HFF-Myc (cell line): ENCODE results near the gene GPATCH8.
A peak's percentile ranks its signal among the peaks of the same experiment; 100 is the strongest.

ENCODE experiments used
- DNase-seq: peaks from one replicate; pipeline ENCODE4 v3.0.0-alpha.2; 2011; ENCODE audit warnings: low read depth; ENCODE audit errors: extremely low read depth
- H3K4me3 ChIP-seq: replicated peaks from 2 replicates; pipeline ENCODE4 v1.5.1; 2011; ENCODE audit warnings: low read depth, mild to moderate bottlenecking, control low read depth, low read length
- CTCF ChIP-seq: IDR thresholded peaks from 2 replicates; pipeline ENCODE4 v1.5.1; 2012; ENCODE audit warnings: mild to moderate bottlenecking, low read depth, low read length, control low read depth; ENCODE audit errors: missing control alignments

Gene GPATCH8

GRCh38 chr17:44362949-44363612 is 140.1 kb downstream of the GPATCH8 start:
- no peak for DNase-seq
- TF ChIP-seq CTCF = no peak
- peak overlapping the region; percentile 61 for H3K4me3 ChIP-seq

- no peak for DNase-seq
- TF ChIP-seq CTCF = no peak
- H3K4me3 ChIP-seq = peak overlapping the region; percentile 61
These were observed 140.7 kb downstream of the GPATCH8 start for GRCh38 chr17:44362459-44362948.

DNA sequence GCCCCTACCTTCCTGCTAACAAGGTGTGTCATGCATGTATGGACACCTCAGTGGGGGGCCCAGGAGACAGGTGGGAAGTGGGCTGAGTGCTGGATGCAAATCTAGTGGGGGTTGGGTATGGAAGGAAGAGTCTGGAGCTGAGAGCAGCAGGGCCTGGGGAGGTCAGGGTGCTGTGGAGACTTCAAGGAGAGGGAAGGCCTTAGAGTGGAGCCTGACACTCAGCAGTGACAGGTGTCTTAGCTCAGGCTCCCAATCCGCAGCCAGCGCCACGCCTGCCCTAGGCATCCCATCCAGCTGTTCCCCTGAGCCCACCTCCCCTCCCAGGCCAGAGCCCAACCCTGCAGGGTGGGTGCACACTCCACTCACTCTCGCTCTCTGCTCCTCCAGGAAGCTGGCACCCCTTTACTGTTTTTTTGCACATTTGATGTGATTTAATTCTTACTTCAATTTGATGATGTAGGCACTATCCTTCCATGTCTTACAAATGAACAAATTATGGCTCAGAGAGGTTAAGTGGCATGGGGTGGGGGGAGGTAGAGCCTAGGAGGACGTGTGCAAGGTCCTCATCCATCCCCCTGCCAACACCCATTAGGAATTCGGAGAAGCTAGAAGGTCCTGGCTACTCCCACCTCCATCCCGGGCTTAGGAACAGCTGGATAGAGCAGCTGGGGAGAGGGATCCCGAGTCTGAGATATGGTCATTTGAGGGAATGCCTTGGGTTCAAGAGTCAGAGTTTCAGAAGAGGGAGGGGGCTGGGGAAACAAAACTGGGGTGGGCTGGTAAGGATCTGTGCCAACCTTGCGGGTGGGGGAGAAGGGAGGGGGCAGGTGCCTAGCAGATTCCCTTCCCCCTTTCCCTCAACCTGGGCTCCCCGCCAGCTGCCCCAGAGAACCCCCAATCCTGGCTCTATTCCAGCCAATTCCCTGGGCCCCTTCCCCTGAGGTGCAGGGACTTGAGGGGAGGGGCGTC is 141.6 kb downstream of the GPATCH8 start:
- H3K4me3 ChIP-seq = no peak overlapping the region
- TF ChIP-seq CTCF = no peak
- DNase-seq = no peak

DNA sequence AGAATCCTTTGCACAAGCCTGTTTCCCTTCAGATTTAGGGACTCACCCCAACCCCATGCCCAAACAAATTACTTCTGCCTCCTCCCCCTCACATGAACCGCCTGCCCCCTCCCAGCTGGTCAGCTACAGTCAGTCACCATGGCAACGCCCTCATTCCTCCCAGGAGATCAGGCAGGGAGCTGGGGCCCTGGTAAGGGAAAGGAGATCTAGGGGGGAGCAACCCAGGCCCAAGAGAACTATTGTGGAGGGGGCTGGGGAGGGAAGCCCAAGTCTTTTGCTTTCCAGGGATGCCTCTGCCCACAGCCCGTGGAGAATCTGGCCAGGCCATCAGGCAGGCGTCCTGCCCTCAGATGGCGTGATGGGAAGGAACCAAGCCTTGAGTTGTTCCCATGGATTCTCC is 142.4 kb downstream of the GPATCH8 start:
- no peak overlapping the region for H3K4me3 ChIP-seq
- no peak for DNase-seq
- TF ChIP-seq CTCF = no peak

- no peak for TF ChIP-seq CTCF
- H3K4me3 ChIP-seq = no peak overlapping the region
- DNase-seq = no peak
These were observed 143.1 kb downstream of the GPATCH8 start for GRCh38 chr17:44360144-44360533.

- TF ChIP-seq CTCF = no peak
- H3K4me3 ChIP-seq = no peak overlapping the region
- no peak for DNase-seq
These were observed 143.6 kb downstream of the GPATCH8 start for GRCh38 chr17:44359458-44360143.
